ENCODE results near the gene TECRL. TPM values are rescaled to one million over a fixed set of nuclear protein-coding genes. Genes with fewer than 3 reads are reported as not detected.

TECRL gene, protein sequence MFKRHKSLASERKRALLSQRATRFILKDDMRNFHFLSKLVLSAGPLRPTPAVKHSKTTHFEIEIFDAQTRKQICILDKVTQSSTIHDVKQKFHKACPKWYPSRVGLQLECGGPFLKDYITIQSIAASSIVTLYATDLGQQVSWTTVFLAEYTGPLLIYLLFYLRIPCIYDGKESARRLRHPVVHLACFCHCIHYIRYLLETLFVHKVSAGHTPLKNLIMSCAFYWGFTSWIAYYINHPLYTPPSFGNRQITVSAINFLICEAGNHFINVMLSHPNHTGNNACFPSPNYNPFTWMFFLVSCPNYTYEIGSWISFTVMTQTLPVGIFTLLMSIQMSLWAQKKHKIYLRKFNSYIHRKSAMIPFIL
- total RNA-seq = 100 to 1,000 TPM; 773 to 857 (median 826) TPM
- 354 TPM for polyA plus RNA-seq
- long read RNA-seq, donor 1, transcript TECRL-202 (12 exons, 2,876 nt) = minor isoform, 20 of 403 reads
- long read RNA-seq, donor 1, transcript TECRL-201 (12 exons, 3,573 nt) = major isoform, 243 of 403 reads
- long read RNA-seq, donor 1, partial matches to known transcripts = 31 of 403 reads
- long read RNA-seq, donor 1, other reads (novel, unspliced or antisense) = 109 of 403 reads
- long read RNA-seq, donor 2, transcript TECRL-202 (12 exons, 2,876 nt) = minor isoform, 15 of 191 reads
- long read RNA-seq, donor 2, transcript TECRL-201 (12 exons, 3,573 nt) = major isoform, 122 of 191 reads
- long read RNA-seq, donor 2, partial matches to known transcripts = 4 of 191 reads
- long read RNA-seq, donor 2, other reads (novel, unspliced or antisense) = 50 of 191 reads
- long read RNA-seq, donor 3, transcript TECRL-202 (12 exons, 2,876 nt) = minor isoform, 48 of 939 reads
- long read RNA-seq, donor 3, transcript TECRL-201 (12 exons, 3,573 nt) = major isoform, 619 of 939 reads
- long read RNA-seq, donor 3, partial matches to known transcripts = 22 of 939 reads
- long read RNA-seq, donor 3, other reads (novel, unspliced or antisense) = 248 of 939 reads
- long read RNA-seq, donor 4, transcript TECRL-202 (12 exons, 2,876 nt) = minor isoform, 16 of 244 reads
- long read RNA-seq, donor 4, transcript TECRL-201 (12 exons, 3,573 nt) = major isoform, 162 of 244 reads
- long read RNA-seq, donor 4, partial matches to known transcripts = 11 of 244 reads
- long read RNA-seq, donor 4, other reads (novel, unspliced or antisense) = 55 of 244 reads

GRCh38 chr4:64409300-64409699, at the start of gene TECRL:
Gene TECRL, minus strand, starts transcription at chr4:64409450. Its CDS starts 99 bp downstream, at chr4:64409351.
- Histone ChIP-seq H3K27me3 (ENCODE audit: control insufficient read depth, insufficient read depth) (no peaks in the 10 kb centered on the region), H3K27ac (ENCODE audit: low read length) (peak within 1 kb of the TSS; percentile 75), H3K4me3 (ENCODE audit: low read length) (peak within 1 kb of the TSS; percentile 68), H3K9me3 (ENCODE audit: control insufficient read depth, low read length) (no peaks in the 10 kb centered on the region), H3K4me1 (ENCODE audit: control insufficient read depth, insufficient read depth, low read length) (no peaks in the 10 kb centered on the region)
- no peak for DNase-seq
- 34% methylated on average over 4 of the region's 4 CpGs for WGBS
- intact Hi-C loops (cut with DNase I) = loop anchor here in 1 of 4 donors (5.0 kb wide), 1 partner anchor 67 kb away; no protein-coding TSS in a partner anchor
- peak; percentile 20 to 59 for ATAC-seq

DNA sequence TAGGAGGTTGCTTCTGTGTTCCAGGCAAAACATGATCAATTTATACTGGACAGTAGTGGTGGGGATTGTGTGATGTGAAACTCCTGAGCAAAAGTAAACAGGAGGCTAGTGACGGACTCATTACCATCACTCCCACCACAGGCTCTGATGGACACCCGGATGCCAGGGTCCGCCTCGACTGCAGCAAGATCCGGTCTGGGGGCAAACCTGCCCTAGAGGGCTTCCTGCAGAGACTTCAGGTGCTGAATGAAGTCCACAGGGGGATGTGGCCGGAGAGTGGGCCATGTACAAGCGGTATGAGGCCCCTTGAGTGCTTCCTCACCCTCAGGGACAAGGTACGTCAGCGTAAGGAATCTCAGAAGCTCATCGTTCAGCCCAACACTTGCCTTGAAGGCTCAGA, 23.4 kb upstream of the TECRL start:
- DNase-seq = no peak
- Histone ChIP-seq H3K4me3 (ENCODE audit: low read length) (no peak overlapping the region), H3K27me3 (ENCODE audit: control insufficient read depth, insufficient read depth) (no peaks in the 10 kb centered on the region), H3K27ac (ENCODE audit: low read length) (no peak overlapping the region), H3K4me1 (ENCODE audit: control insufficient read depth, insufficient read depth, low read length) (no peaks in the 10 kb centered on the region), H3K9me3 (ENCODE audit: control insufficient read depth, low read length) (no peaks in the 10 kb centered on the region)
- WGBS = 96% methylated on average over 10 of the region's 10 CpGs
- intact Hi-C loops (cut with DNase I) = no loop called here
- no peak for ATAC-seq

GRCh38 chr4:64430933-64431332, 21.7 kb upstream of the TECRL start:
- Histone ChIP-seq H3K9me3 (ENCODE audit: control insufficient read depth, low read length) (no peaks in the 10 kb centered on the region), H3K4me1 (ENCODE audit: control insufficient read depth, insufficient read depth, low read length) (no peaks in the 10 kb centered on the region), H3K27ac (ENCODE audit: low read length) (no peak overlapping the region), H3K4me3 (ENCODE audit: low read length) (no peak overlapping the region), H3K27me3 (ENCODE audit: control insufficient read depth, insufficient read depth) (no peaks in the 10 kb centered on the region)
- ATAC-seq = peak in 1 of 2 donors; percentile 22
- intact Hi-C loops (cut with DNase I) = no loop called here
- 84% methylated on average over 6 of the region's 6 CpGs for WGBS
- DNase-seq = no peak

DNA sequence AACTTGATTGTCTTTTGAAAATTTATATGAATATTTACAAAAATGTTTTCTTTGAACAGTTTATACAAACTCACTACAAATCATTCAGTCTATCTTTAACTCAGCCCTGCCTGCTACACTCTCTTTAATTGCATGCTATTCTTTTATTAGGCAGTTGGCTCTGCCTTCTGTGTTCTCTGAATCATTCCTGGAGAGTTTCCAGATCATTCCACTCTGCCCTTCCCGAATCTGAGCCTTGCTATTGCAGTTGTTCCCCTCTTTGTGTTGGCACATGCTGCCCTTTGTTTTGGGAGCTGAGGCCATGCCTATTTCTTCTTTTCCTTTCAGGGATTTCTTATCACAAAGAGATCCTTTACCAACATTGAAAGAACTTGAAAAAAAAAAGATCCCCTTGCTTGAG, 8.7 kb upstream of the TECRL start:
- H3K27me3 ChIP-seq (ENCODE audit: control insufficient read depth, insufficient read depth) = no peaks in the 10 kb centered on the region
- peak overlapping the region; percentile 58 for H3K27ac ChIP-seq (ENCODE audit: low read length)
- WGBS = 14% methylated on average over 1 of the region's 1 CpG
- H3K4me1 ChIP-seq (ENCODE audit: control insufficient read depth, insufficient read depth, low read length) = no peaks in the 10 kb centered on the region
- peak; percentile 94 to 95 for ATAC-seq
- intact Hi-C loops (cut with DNase I) = loop anchor here in 1 of 4 donors (10.0 kb wide), 1 partner anchor 67 kb away; no protein-coding TSS in a partner anchor
- no peak overlapping the region for H3K4me3 ChIP-seq (ENCODE audit: low read length)
- no peaks in the 10 kb centered on the region for H3K9me3 ChIP-seq (ENCODE audit: control insufficient read depth, low read length)
- no peak for DNase-seq

DNA sequence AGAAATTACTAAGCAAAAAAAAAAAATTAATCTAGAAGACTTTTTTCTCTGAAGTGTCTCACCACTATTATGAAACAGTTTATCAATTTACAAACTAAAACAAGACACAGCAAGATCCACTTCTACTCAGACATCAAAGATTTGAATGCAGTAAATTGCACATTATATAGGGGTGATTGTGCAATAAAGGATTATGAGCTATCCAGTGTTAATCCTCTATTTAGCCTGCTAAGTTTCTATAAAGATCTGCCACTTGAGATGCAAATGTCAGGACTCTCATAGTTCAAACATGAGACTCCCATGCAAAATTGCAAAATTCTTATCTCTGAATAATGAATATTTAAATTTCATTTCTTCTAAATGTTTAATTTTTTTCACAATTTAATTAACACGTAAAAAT, 2.2 kb downstream of the TECRL start:
- 55% methylated on average over 1 of the region's 1 CpG for WGBS
- H3K4me1 ChIP-seq (ENCODE audit: control insufficient read depth, insufficient read depth, low read length) = no peaks in the 10 kb centered on the region
- H3K27ac ChIP-seq (ENCODE audit: low read length) = no peak overlapping the region
- H3K9me3 ChIP-seq (ENCODE audit: control insufficient read depth, low read length) = no peaks in the 10 kb centered on the region
- ATAC-seq = no peak
- intact Hi-C loops (cut with DNase I) = loop anchor here in 1 of 4 donors (5.0 kb wide), 1 partner anchor 65 kb away; no protein-coding TSS in a partner anchor
- H3K27me3 ChIP-seq (ENCODE audit: control insufficient read depth, insufficient read depth) = no peaks in the 10 kb centered on the region
- no peak for DNase-seq
- peak overlapping the region; percentile 71 for H3K4me3 ChIP-seq (ENCODE audit: low read length)

DNA sequence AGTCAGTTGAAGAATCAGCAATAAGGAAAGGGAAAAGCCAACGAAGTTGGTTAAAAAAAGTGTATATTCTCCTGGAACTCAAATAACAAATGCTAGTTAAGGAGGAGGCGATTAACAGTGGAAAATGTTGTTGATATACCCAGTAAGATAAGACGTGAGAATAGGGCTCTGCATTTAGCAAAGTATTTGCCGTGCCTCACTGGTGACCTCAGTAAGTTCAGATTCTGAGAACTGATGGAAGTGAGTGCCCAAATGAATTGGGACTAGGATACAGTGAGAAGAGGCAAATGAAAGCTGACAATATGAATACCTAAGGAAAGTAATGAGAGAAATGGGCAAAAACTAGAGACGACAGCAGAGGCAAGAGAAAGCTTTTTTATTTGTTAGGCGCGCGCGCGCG, 3.5 kb downstream of the TECRL start:
- peak overlapping the region; percentile 63 for H3K4me3 ChIP-seq (ENCODE audit: low read length)

GRCh38 chr4:64402684-64403083, 6.6 kb downstream of the TECRL start:
- 19% methylated on average over 2 of the region's 2 CpGs for WGBS
- DNase-seq = no peak
- peaks cover 2% of the 10 kb centered on the region for H3K4me1 ChIP-seq (ENCODE audit: control insufficient read depth, insufficient read depth, low read length)
- no peak overlapping the region for H3K27ac ChIP-seq (ENCODE audit: low read length)
- no peaks in the 10 kb centered on the region for H3K9me3 ChIP-seq (ENCODE audit: control insufficient read depth, low read length)
- H3K27me3 ChIP-seq (ENCODE audit: control insufficient read depth, insufficient read depth) = no peaks in the 10 kb centered on the region
- ATAC-seq = no peak
- intact Hi-C loops (cut with DNase I) = no loop called here
- peak overlapping the region; percentile 56 for H3K4me3 ChIP-seq (ENCODE audit: low read length)

More for the DNA sequence above, 3.5 kb downstream of the TECRL start:
- H3K27me3 ChIP-seq (ENCODE audit: control insufficient read depth, insufficient read depth) = no peaks in the 10 kb centered on the region
- intact Hi-C loops (cut with DNase I) = loop anchor here in 1 of 4 donors (5.0 kb wide), 1 partner anchor 63 kb away; no protein-coding TSS in a partner anchor
- ATAC-seq (peak in 1 of 2 donors; percentile 53), DNase-seq (no peak)
- WGBS = 47% methylated on average over 11 of the region's 11 CpGs
- no peaks in the 10 kb centered on the region for H3K9me3 ChIP-seq (ENCODE audit: control insufficient read depth, low read length)
- peak overlapping the region; percentile 15 for H3K27ac ChIP-seq (ENCODE audit: low read length)
- H3K4me1 ChIP-seq (ENCODE audit: control insufficient read depth, insufficient read depth, low read length) = no peaks in the 10 kb centered on the region

DNA sequence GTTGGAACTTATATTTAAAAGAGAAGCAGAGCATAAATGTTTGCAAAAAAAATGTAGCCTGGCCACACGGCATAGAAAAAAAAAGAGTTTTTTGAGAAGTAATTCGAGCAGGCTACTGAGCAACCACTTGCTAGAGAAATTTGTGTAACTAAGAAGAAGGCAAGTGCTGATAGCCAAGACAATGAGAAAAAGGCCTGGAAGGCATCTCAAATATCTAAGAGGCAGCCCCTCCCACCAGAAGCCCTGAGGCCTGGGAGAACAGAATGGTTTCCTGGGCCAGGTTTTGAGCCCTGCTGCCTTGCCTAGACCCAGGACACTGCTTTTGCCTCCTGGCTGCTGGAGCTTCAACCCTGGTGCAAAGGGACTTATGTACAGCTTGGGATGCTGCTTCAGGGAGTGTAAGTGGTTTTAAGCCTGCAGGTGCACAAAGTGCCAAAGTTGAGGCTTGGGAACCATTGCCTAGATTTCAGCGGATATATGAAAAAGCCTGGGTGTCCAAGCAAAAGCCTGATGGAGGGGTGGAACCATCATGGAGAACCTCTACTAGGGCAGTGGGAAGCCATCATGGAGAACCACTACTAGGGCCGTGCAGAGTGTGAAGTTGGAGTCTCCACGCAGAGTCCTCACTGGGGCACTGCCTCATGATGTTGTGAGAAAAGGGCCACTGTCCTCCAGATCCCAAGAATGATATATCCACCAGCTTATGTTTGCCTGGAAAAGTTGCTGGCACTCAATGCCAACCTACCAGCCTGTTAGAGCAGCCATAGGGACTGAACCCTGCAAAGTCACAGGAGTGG, 9.7 kb downstream of the TECRL start:
- intact Hi-C loops (cut with DNase I) = loop anchor here in 1 of 4 donors (10.0 kb wide), 1 partner anchor 125 kb away; no protein-coding TSS in a partner anchor
- ATAC-seq = peak; percentile 24 to 34

DNA sequence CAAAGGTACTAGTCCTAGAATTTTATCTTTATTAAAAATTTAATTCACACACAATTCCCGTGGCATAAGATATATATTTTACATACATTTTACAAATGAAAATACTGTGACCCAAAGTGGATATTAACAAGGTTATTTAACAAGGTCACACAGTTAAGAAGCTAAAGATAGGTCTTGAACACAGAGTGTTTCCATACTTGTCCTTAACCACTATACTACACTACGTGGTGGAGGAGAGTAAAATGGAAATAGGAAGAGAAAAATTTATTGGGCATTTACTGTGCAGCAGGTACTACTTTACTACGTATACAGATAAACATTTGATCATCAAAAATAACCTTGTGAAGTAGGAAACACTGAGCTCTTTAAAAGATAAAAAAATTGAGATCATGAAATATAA, 14.8 kb downstream of the TECRL start:
- H3K27ac ChIP-seq (ENCODE audit: low read length) = no peak overlapping the region
- intact Hi-C loops (cut with DNase I) = loop anchor here in 1 of 4 donors (10.0 kb wide), 1 partner anchor 120 kb away; no protein-coding TSS in a partner anchor
- WGBS = 60% methylated on average over 3 of the region's 3 CpGs
- DNase-seq (no peak), ATAC-seq (no peak)
- H3K4me1 ChIP-seq (ENCODE audit: control insufficient read depth, insufficient read depth, low read length) = peaks cover under 1% of the 10 kb centered on the region
- no peaks in the 10 kb centered on the region for H3K9me3 ChIP-seq (ENCODE audit: control insufficient read depth, low read length)
- H3K4me3 ChIP-seq (ENCODE audit: low read length) = no peak overlapping the region
- no peaks in the 10 kb centered on the region for H3K27me3 ChIP-seq (ENCODE audit: control insufficient read depth, insufficient read depth)

More for the DNA sequence above, 9.7 kb downstream of the TECRL start:
- 72% methylated on average over 5 of the region's 5 CpGs for WGBS
- Histone ChIP-seq H3K4me1 (ENCODE audit: control insufficient read depth, insufficient read depth, low read length) (peaks cover 2% of the 10 kb centered on the region), H3K9me3 (ENCODE audit: control insufficient read depth, low read length) (no peaks in the 10 kb centered on the region), H3K27ac (ENCODE audit: low read length) (peak overlapping the region; percentile 68), H3K27me3 (ENCODE audit: control insufficient read depth, insufficient read depth) (no peaks in the 10 kb centered on the region), H3K4me3 (ENCODE audit: low read length) (no peak overlapping the region)
- no peak for DNase-seq

GRCh38 chr4:64388252-64388651, 21.0 kb downstream of the TECRL start:
- DNase-seq (no peak), ATAC-seq (no peak)
- Histone ChIP-seq H3K27me3 (ENCODE audit: control insufficient read depth, insufficient read depth) (no peaks in the 10 kb centered on the region), H3K4me3 (ENCODE audit: low read length) (no peak overlapping the region), H3K27ac (ENCODE audit: low read length) (no peak overlapping the region), H3K9me3 (ENCODE audit: control insufficient read depth, low read length) (no peaks in the 10 kb centered on the region), H3K4me1 (ENCODE audit: control insufficient read depth, insufficient read depth, low read length) (no peaks in the 10 kb centered on the region)
- intact Hi-C loops (cut with DNase I) = no loop called here
- 55% methylated on average over 1 of the region's 1 CpG for WGBS

All from right cardiac atrium (tissue), 5 donors.